T-cell (primary cell): ENCODE results near the gene TMEM17. TPM values are rescaled to one million over a fixed set of nuclear protein-coding genes. Genes with fewer than 3 reads are reported as not detected.
"Not testable (repeated sequence)": the region's sequence is repeated elsewhere in the genome, so short reads cannot be mapped to it uniquely, and the experiment has no call there.

Experiments
- ATAC-seq, 4 experiments: fragments of 200-7000 bp in 3 of 4; fragments of 150-1000 bp in 1 of 4; cut with Tn5 transposase; replicated peaks in 1 of 4; 1 replicate in 3 of 4; 2 replicates in 1 of 4; pipeline ENCODE4 v1.10.0; 2021; ENCODE audit warnings: moderate library complexity in 3 of 4, mild to moderate bottlenecking in 2 of 4, moderate number of reproducible peaks in 1 of 4
- CTCF ChIA-PET, 2 donors: fragments of 300-600 bp; sonication (Branson Sonifier 250); formaldehyde crosslinking; loops; one replicate each; lab custom pipeline; 2022; ENCODE audit warnings: antibody characterized with exemption in 2 of 2; lab: Charles Lee
- POLR2A ChIA-PET, 2 donors: fragments of 300-600 bp; sonication (Branson Sonifier 250); formaldehyde crosslinking; loops; one replicate each; lab custom pipeline; 2022; ENCODE audit warnings: antibody characterized with exemption in 2 of 2; lab: Charles Lee
- DNase-seq, 35 experiments: peaks; one replicate each; pipeline versions ENCODE4 v3.0.0 to v3.0.0-alpha.2; 2013 to 2023
- H3K27ac ChIP-seq: one replicate; pipeline ENCODE4 v1.5.1; 2013; ENCODE audit warnings: low read length
- H3K27me3 ChIP-seq, 2 experiments: replicated peaks in 1 of 2; 1 replicate in 1 of 2; 2 replicates in 1 of 2; pipeline versions ENCODE4 v1.6.1 to v1.7.0; 2013; ENCODE audit warnings: low read length in 1 of 2, mixed read lengths in 1 of 2; ENCODE audit not compliant: control insufficient read depth in 2 of 2, insufficient read depth in 2 of 2; ENCODE audit errors: extremely low read depth in 1 of 2
- H3K36me3 ChIP-seq, 2 donors: 1 replicate in 1 of 2; 2 replicates in 1 of 2; pipeline versions ENCODE4 v1.6.1 to v1.7.0; 2013; ENCODE audit warnings: low read length in 1 of 2; ENCODE audit not compliant: control insufficient read depth in 2 of 2, insufficient read depth in 1 of 2; ENCODE audit errors: extremely low read depth in 1 of 2
- H3K4me1 ChIP-seq, 2 experiments: 1 replicate in 1 of 2; 2 replicates in 1 of 2; pipeline versions ENCODE4 v1.6.1 to v1.7.0; 2013; ENCODE audit warnings: low read length in 2 of 2, mixed read lengths in 1 of 2; ENCODE audit not compliant: insufficient read depth in 2 of 2, control insufficient read depth in 1 of 2; ENCODE audit errors: extremely low read depth in 1 of 2
- H3K4me3 ChIP-seq, 2 donors: 1 replicate in 1 of 2; 2 replicates in 1 of 2; pipeline versions ENCODE4 v1.5.1 to v1.7.0; 2013; ENCODE audit warnings: mild to moderate bottlenecking in 2 of 2, low read length in 1 of 2, moderate library complexity in 1 of 2; ENCODE audit not compliant: control insufficient read depth in 1 of 2; ENCODE audit errors: extremely low read depth in 1 of 2
- H3K9me3 ChIP-seq: 2 replicates; pipeline ENCODE4 v1.7.0; 2013
- H3K27ac Mint-ChIP-seq, 2 donors: one replicate each; pipeline ENCODE4 v1.8.0; 2020 to 2021; ENCODE audit warnings: mild to moderate bottlenecking in 2 of 2, mixed read lengths in 2 of 2
- H3K27me3 Mint-ChIP-seq, 2 donors: one replicate each; pipeline ENCODE4 v1.8.0; 2021 to 2022; ENCODE audit warnings: mixed read lengths in 2 of 2
- H3K36me3 Mint-ChIP-seq: one replicate; pipeline ENCODE4 v1.8.0; 2021; ENCODE audit warnings: mixed read lengths
- H3K4me1 Mint-ChIP-seq, 3 donors: one replicate each; pipeline ENCODE4 v1.8.0; 2020 to 2022; ENCODE audit warnings: mixed read lengths in 3 of 3, mild to moderate bottlenecking in 1 of 3
- H3K4me3 Mint-ChIP-seq, 3 donors: one replicate each; pipeline ENCODE4 v1.8.0; 2020 to 2022; ENCODE audit warnings: mild to moderate bottlenecking in 3 of 3, mixed read lengths in 3 of 3, moderate library complexity in 3 of 3
- H3K9me3 Mint-ChIP-seq, 3 donors: one replicate each; pipeline ENCODE4 v1.8.0; 2020 to 2022; ENCODE audit warnings: mixed read lengths in 3 of 3
- WGBS: methylation state at CpG from one replicate; pipeline ENCODE4 v1.1.5; 2013; ENCODE audit warnings: missing lambda C conversion rate; ENCODE audit not compliant: insufficient coverage; 5-methylcytosine and 5-hydroxymethylcytosine counted together
- total RNA-seq, 35 experiments: library from RNA in 6 of 35; stranded (reverse) in 6 of 35; fragments of 120-200 nt in 1 of 35; gene quantifications; one replicate each; pipeline versions ENCODE4 v1.2.1 to v1.2.4 and lab custom pipeline; 2013 to 2026

Gene TMEM17
- total RNA-seq, 5 donors from 2014 or later (not counting 1 experiment from before 2014, with no cell fraction given) = 0.15 to 0.19 (median 0.16) TPM; not detected in 2

DNA sequence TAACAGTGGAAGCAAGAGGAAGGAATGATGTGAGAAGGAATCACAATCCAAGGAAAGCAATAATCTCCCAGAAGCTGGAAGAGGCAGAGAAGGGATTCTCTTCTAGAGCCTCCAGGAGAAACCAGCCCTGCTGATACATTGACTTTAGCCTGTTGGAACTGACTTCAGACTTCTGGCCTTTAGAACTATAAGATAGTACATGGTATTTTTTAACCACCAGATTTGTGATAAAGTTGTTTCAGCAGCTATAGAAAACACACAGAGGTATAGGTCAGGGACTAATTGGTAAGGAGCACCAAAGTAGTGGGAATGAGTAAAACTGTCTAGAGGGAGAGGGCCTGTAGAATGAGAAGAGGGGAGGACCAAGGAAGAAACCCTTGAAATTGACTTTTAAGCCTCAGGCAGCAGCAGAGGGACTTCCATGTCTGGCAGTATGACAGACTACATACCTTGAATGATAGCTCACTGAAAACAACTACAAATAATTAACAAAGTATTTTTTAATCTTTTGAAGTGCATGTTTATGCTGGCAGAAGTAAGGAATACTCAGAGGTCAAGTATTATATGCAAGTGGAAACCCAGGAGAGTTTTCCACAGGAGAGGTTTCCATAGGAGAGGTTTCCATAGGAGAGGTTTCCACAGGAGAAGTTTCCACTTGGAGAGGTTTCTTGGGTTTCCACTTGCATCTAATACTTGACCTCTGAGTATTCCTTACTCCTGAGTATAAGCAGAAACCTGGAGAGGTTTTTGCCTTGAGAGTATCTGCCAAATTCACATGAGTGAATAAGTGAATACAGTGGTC, 33.8 kb upstream of the TMEM17 start:
- Mint-ChIP-seq H3K27me3 (peaks cover 19 to 26% of the 10 kb centered on the region in 2 donors), H3K4me1 (no peaks in the 10 kb centered on the region), H3K36me3 (no peaks in the 10 kb centered on the region), H3K27ac (no peak overlapping the region), H3K9me3 (peaks cover 3 to 4% (median 4%) of the 10 kb centered on the region in 3 donors), H3K4me3 (no peak overlapping the region)
- ATAC-seq (no peak), DNase-seq (no peak)
- Histone ChIP-seq H3K27me3 (peaks cover 0 to 16% of the 10 kb centered on the region in 2 experiments), H3K4me1 (no peaks in the 10 kb centered on the region), H3K9me3 (no peaks in the 10 kb centered on the region), H3K4me3 (no peak overlapping the region), H3K36me3 (no peaks in the 10 kb centered on the region), H3K27ac (no peak overlapping the region)
- CTCF ChIA-PET = no interaction called here
- POLR2A ChIA-PET = no interaction called here

DNA sequence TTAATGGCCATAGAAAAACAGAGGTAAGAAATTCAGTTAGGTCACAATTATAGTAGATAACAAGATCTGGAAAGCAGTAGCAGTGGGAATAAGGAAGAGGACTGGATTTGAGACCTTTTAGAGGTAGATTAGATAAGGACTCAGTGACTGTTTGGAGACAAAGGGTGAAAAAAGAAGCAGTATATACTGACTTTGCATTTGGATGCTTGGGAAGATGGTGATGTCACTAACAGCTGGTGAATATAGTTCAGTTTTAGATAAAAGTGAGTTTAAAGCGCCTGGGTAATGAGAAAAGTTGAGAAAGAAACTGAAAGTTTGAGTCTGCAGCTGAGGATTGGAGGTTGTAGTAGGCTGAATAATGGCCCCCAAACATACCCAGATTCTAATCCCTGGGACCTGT, 32.8 kb upstream of the TMEM17 start:
- Mint-ChIP-seq H3K9me3 (peaks cover 7 to 12% (median 7%) of the 10 kb centered on the region in 3 donors), H3K36me3 (no peaks in the 10 kb centered on the region), H3K4me3 (no peak overlapping the region), H3K27me3 (peaks cover 20 to 29% of the 10 kb centered on the region in 2 donors), H3K27ac (no peak overlapping the region), H3K4me1 (no peaks in the 10 kb centered on the region)
- Histone ChIP-seq H3K36me3 (no peaks in the 10 kb centered on the region), H3K27ac (no peak overlapping the region), H3K9me3 (no peaks in the 10 kb centered on the region), H3K4me1 (no peaks in the 10 kb centered on the region), H3K27me3 (peaks cover 0 to 16% of the 10 kb centered on the region in 2 experiments), H3K4me3 (no peak overlapping the region)
- CTCF ChIA-PET = no interaction called here
- DNase-seq (no peak), ATAC-seq (no peak)
- WGBS = no CpG with 5 or more reads among the region's 1 CpG
- POLR2A ChIA-PET = no interaction called here

DNA sequence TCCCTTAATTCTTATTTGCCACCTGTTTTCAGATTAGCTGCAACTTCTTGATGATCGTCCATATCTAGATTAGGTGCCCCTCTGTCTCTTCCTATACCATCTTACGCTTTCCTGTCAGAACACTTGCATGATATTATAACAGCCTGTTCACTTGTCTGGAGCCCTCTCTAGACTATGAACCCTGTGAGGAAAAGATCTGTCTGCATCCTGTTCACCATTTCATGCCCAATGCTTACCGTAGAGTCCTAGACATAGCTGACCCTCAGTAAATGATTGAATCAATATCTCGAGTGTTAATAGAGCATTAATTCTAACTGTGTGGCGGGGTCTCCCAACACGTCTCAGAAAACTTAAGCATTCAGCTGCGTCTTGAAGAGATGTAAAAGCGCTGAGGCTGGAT, 31.8 kb upstream of the TMEM17 start:
- DNase-seq = no peak
- no peak for ATAC-seq
- no peak overlapping the region for H3K27ac ChIP-seq
- H3K27me3 ChIP-seq = peaks cover 0 to 16% of the 10 kb centered on the region in 2 experiments
- H3K36me3 Mint-ChIP-seq = no peaks in the 10 kb centered on the region
- no peaks in the 10 kb centered on the region for H3K4me1 ChIP-seq
- peaks cover 24 to 31% of the 10 kb centered on the region in 2 donors for H3K27me3 Mint-ChIP-seq
- H3K9me3 ChIP-seq = no peaks in the 10 kb centered on the region
- no peak overlapping the region for H3K4me3 Mint-ChIP-seq
- H3K4me1 Mint-ChIP-seq = no peaks in the 10 kb centered on the region
- H3K9me3 Mint-ChIP-seq = peaks cover 9 to 20% (median 11%) of the 10 kb centered on the region in 3 donors
- no peak overlapping the region for H3K27ac Mint-ChIP-seq
- ChIA-PET CTCF (no interaction called here), POLR2A (no interaction called here)
- no peak overlapping the region for H3K4me3 ChIP-seq
- WGBS = 90% methylated on average over 6 of the region's 8 CpGs
- no peaks in the 10 kb centered on the region for H3K36me3 ChIP-seq

DNA sequence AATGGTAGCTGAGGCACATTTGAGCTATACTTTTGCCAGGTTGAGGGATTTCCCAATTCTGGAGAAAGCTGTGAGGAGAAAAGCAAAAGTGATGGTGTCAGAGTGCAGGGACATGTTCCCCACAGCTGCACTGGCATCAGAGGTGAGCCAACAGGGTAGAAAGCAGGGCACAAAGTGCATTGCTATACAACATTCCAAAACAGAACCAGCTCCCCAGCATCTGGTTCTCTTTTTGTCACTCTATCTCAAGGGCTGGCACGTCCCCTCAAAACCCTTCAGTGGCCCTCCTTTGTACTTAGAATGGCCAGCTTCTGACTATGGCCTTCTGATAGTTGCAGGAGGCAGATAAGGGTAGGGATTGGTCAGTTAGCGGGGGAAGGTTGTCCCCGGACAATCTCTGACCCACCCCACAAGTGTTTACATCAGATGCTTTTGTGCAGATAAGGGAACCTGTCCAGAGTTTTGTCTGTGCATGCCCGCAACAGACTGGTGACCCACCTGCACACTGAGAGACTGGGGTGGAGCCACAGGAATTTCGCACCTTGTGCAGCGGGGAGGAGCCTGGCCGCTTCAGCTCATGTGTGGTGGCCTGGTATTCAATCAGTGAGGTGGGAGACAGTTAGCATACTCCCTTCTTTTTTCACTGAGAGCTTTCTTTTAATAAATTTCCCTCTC, 31.0 kb upstream of the TMEM17 start:
- H3K9me3 ChIP-seq = no peaks in the 10 kb centered on the region
- Mint-ChIP-seq H3K4me3 (no peak overlapping the region), H3K27me3 (peaks cover 29 to 39% of the 10 kb centered on the region in 2 donors), H3K36me3 (no peaks in the 10 kb centered on the region), H3K9me3 (peaks cover 11 to 20% (median 17%) of the 10 kb centered on the region in 3 donors), H3K4me1 (no peaks in the 10 kb centered on the region), H3K27ac (no peak overlapping the region)
- no peaks in the 10 kb centered on the region for H3K4me1 ChIP-seq
- no peak overlapping the region for H3K27ac ChIP-seq
- DNase-seq (no peak), ATAC-seq (no peak)
- no peak overlapping the region for H3K4me3 ChIP-seq
- 86% methylated on average over 1 of the region's 7 CpGs for WGBS
- ChIA-PET CTCF (no interaction called here), POLR2A (no interaction called here)
- no peaks in the 10 kb centered on the region for H3K36me3 ChIP-seq
- peaks cover 0 to 16% of the 10 kb centered on the region in 2 experiments for H3K27me3 ChIP-seq

DNA sequence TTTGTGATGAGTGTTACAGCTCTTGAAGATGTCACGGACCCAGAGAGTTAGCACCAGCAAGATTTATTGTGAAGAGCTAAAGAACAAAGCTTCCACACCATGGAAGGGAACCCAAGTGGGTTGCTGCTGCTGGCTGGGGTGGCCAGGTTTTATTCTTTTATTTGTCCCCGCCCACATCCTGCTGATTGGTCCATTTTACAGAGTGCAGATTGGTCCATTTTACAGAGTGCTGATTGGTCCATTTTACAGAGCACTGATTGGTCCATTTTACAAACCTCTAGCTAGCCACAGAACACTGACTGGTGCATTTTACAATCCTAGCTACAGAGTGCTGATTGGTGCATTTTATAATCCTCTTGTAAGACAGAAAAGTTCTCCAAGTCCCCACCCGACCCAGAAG, 29.5 kb upstream of the TMEM17 start:
- H3K36me3 ChIP-seq, DNase-seq, H3K4me3 ChIP-seq, H3K4me1 Mint-ChIP-seq, H3K27ac ChIP-seq, H3K36me3 Mint-ChIP-seq, CTCF ChIA-PET, H3K4me3 Mint-ChIP-seq, H3K4me1 ChIP-seq, POLR2A ChIA-PET, H3K9me3 ChIP-seq, H3K27ac Mint-ChIP-seq, ATAC-seq: not testable (repeated sequence)
- Mint-ChIP-seq H3K27me3 (peaks cover 23 to 33% of the 10 kb centered on the region in 2 donors), H3K9me3 (peaks cover 11 to 20% (median 17%) of the 10 kb centered on the region in 3 donors)
- WGBS = 72% methylated on average over 2 of the region's 3 CpGs
- H3K27me3 ChIP-seq = peaks cover 0 to 21% of the 10 kb centered on the region in 2 experiments

GRCh38 chr2:62531594-62531993, 25.6 kb upstream of the TMEM17 start:
- CTCF ChIA-PET = no interaction called here
- no peak overlapping the region for H3K4me3 Mint-ChIP-seq

More at GRCh38 chr2:62531594-62531993, 25.6 kb upstream of the TMEM17 start:
- Histone ChIP-seq H3K4me3 (no peak overlapping the region), H3K27me3 (peaks cover 0 to 15% of the 10 kb centered on the region in 2 experiments), H3K27ac (no peak overlapping the region), H3K36me3 (no peaks in the 10 kb centered on the region), H3K9me3 (no peaks in the 10 kb centered on the region), H3K4me1 (no peaks in the 10 kb centered on the region)
- Mint-ChIP-seq H3K9me3 (peaks cover 11 to 20% (median 17%) of the 10 kb centered on the region in 3 donors), H3K36me3 (no peaks in the 10 kb centered on the region), H3K27ac (no peak overlapping the region), H3K4me1 (no peaks in the 10 kb centered on the region), H3K27me3 (peaks cover 25 to 34% of the 10 kb centered on the region in 2 donors)
- ATAC-seq = no peak
- no peak for DNase-seq
- WGBS = 84% methylated on average over 7 of the region's 7 CpGs
- POLR2A ChIA-PET = no interaction called here
